HEK293 (cell line): ENCODE data around the gene KSR1.

Experiments
- ZNF76 ChIP-seq: fragments of 450-650 bp; formaldehyde crosslinking; IDR thresholded peaks from 2 replicates; pipeline ENCODE4; 2016; ENCODE audit warnings: low read depth, missing biosample characterization, missing genetic modification characterization, borderline replicate concordance
- TF ChIP-seq, protein P1 (sequence below): fragments of 450-650 bp; formaldehyde crosslinking; IDR thresholded peaks from 2 replicates; pipeline ENCODE4 v1.5.1; 2016; ENCODE audit warnings: missing biosample characterization, missing genetic modification characterization, low read depth
- TF ChIP-seq, protein P2 (sequence below): fragments of 450-650 bp; formaldehyde crosslinking; IDR thresholded peaks from 2 replicates; pipeline ENCODE4 v1.5.1; 2016; ENCODE audit warnings: missing biosample characterization, missing genetic modification characterization

DNA sequence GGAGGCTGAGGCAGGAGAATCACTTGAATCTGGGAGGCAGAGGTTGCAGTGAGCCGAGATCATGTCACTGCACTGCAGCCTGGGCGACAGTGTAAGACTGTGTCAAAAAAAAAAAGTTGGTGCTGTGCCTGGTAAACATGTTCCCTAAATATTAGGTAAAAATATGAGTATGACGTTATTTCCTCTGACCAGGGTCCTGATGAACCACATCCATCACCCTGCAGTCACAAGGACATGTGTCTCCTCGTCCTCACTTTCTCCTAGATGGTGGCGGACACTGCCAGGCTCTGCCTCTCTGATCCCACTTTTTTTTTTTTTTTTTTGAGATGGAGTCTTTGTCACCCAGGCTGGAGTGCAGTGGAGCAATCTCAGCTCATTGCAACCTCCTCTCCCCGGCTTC lies 203.4 kb downstream of the KSR1 start:
- TF ChIP-seq, protein P1, sequence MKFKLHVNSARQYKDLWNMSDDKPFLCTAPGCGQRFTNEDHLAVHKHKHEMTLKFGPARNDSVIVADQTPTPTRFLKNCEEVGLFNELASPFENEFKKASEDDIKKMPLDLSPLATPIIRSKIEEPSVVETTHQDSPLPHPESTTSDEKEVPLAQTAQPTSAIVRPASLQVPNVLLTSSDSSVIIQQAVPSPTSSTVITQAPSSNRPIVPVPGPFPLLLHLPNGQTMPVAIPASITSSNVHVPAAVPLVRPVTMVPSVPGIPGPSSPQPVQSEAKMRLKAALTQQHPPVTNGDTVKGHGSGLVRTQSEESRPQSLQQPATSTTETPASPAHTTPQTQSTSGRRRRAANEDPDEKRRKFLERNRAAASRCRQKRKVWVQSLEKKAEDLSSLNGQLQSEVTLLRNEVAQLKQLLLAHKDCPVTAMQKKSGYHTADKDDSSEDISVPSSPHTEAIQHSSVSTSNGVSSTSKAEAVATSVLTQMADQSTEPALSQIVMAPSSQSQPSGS (tag by site-specific recombination), result no peak
- TF ChIP-seq, protein P2, sequence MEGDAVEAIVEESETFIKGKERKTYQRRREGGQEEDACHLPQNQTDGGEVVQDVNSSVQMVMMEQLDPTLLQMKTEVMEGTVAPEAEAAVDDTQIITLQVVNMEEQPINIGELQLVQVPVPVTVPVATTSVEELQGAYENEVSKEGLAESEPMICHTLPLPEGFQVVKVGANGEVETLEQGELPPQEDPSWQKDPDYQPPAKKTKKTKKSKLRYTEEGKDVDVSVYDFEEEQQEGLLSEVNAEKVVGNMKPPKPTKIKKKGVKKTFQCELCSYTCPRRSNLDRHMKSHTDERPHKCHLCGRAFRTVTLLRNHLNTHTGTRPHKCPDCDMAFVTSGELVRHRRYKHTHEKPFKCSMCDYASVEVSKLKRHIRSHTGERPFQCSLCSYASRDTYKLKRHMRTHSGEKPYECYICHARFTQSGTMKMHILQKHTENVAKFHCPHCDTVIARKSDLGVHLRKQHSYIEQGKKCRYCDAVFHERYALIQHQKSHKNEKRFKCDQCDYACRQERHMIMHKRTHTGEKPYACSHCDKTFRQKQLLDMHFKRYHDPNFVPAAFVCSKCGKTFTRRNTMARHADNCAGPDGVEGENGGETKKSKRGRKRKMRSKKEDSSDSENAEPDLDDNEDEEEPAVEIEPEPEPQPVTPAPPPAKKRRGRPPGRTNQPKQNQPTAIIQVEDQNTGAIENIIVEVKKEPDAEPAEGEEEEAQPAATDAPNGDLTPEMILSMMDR (tag by site-specific recombination), result no peak
- TF ChIP-seq ZNF76 (tag by site-specific recombination), result no peak
